Measurements from ENCODE around the gene SMG9. TPM values are rescaled to one million over a fixed set of nuclear protein-coding genes. Genes with fewer than 3 reads are reported as not detected.

The SMG9 gene
- polyA plus RNA-seq, 1 of the 3 experiments (the other 2 are of a cell fraction): 24.3 TPM

GRCh38 chr19:43765109-43765876, 10.5 kb upstream of the SMG9 start:
- peak overlapping the region; percentile 41 for H3K4me2 ChIP-seq
- H3K27ac ChIP-seq (ENCODE audit: low read depth in 2 of 2, low read length in 1 of 2): peak overlapping the region; percentile 11 to 94; a peak in 3 of 4 replicates
- H4K20me1 ChIP-seq (ENCODE audit: insufficient read depth): no peaks in the 10 kb centered on the region
- H2AFZ ChIP-seq (ENCODE audit: low read depth): peak overlapping the region; percentile 50; the same call in 1 of the 2 replicates
- H3K79me2 ChIP-seq (ENCODE audit: insufficient read depth): no peaks in the 10 kb centered on the region
- POLR2A ChIA-PET: no interaction called here
- no peaks in the 10 kb centered on the region for H3K9me3 ChIP-seq
- WGBS (ENCODE audit: low lambda C conversion rate): 25% methylated on average over 13 of the region's 16 CpGs
- H3K4me1 ChIP-seq (ENCODE audit: control insufficient read depth in 1 of 2, insufficient read depth in 2 of 2, low read depth in 1 of 2, low read length in 1 of 2): peaks cover 0 to 21% of the 10 kb centered on the region in 2 experiments; a peak in 3 of 4 replicates
- CTCF ChIA-PET: interaction anchor here (1.0 to 5.4 kb wide), 8 partner anchors 10 to 44 kb away, joined by 3 to 47 read pairs (median 8); partner anchors contain the start of gene SMG9
- H3K9ac ChIP-seq: peak overlapping the region; percentile 54
- peaks cover 34% of the 10 kb centered on the region for H3F3A ChIP-seq (replicated peaks; ENCODE audit: insufficient read depth)
- H3K9me2 ChIP-seq: no peaks in the 10 kb centered on the region
- H3K27me3 ChIP-seq (ENCODE audit: insufficient read depth): no peaks in the 10 kb centered on the region
- no peak overlapping the region for H3K4me3 ChIP-seq (ENCODE audit: low read depth in 2 of 2, low read length in 1 of 2)
- H3K36me3 ChIP-seq (replicated peaks in 1 of 2; ENCODE audit: control insufficient read depth in 1 of 2, insufficient read depth in 2 of 2, low read length in 1 of 2): no peaks in the 10 kb centered on the region
- DNase-seq: no peak
- TF ChIP-seq SIN3A (IDR thresholded peaks at IDR 0.05; ENCODE audit: borderline replicate concordance, low read depth, low read length) (0 out of 2 replicates have a peak, but pooled peaks have one; percentile 75), RFX5 (IDR thresholded peaks at IDR 0.05; ENCODE audit: low read length) (no peak), ELF1 (IDR thresholded peaks at IDR 0.05) (peak; percentile 51; the same call in 1 of the 2 replicates), MXI1 (IDR thresholded peaks at IDR 0.05; ENCODE audit: low read depth, low read length) (no peak), TAF1 (IDR thresholded peaks at IDR 0.05; ENCODE audit: borderline replicate concordance, low read depth, low read length) (no peak; the same call in 1 of the 2 replicates), POLR2AphosphoS5 (IDR thresholded peaks at IDR 0.05; ENCODE audit: low read depth, low read length) (peak; percentile 83), GATA2 (CRISPR knock-in tag; IDR thresholded peaks at IDR 0.05) (no peak), NRF1 (IDR thresholded peaks at IDR 0.05; ENCODE audit: low read depth, low read length) (no peak), FOXJ3 (CRISPR knock-in tag; IDR thresholded peaks at IDR 0.05) (no peak), EP300 (IDR thresholded peaks at IDR 0.05; ENCODE audit: borderline replicate concordance in 1 of 2, low read depth in 1 of 2, low read length in 1 of 2) (peak in 1 of 2 experiments; percentile 81; a peak in 1 of 4 replicates), SMC3 (IDR thresholded peaks at IDR 0.05; ENCODE audit: low read depth, low read length) (no peak), USF1 (IDR thresholded peaks at IDR 0.05; ENCODE audit: borderline replicate concordance, low read depth) (no peak; the same call in 1 of the 2 replicates), RXRA (IDR thresholded peaks at IDR 0.05; ENCODE audit: borderline replicate concordance, low read depth) (peak; percentile 74; the same call in 1 of the 2 replicates), JUND (IDR thresholded peaks at IDR 0.05) (peak; percentile 90), NFIC (IDR thresholded peaks at IDR 0.05; ENCODE audit: borderline replicate concordance) (peak; percentile 80), TEAD4 (IDR thresholded peaks at IDR 0.05; ENCODE audit: borderline replicate concordance, insufficient read depth) (peak; percentile 65), MAX (IDR thresholded peaks at IDR 0.05; ENCODE audit: low read depth) (peak; percentile 82; the same call in 1 of the 2 replicates), CHD2 (IDR thresholded peaks at IDR 0.05; ENCODE audit: low read length, partially characterized antibody) (no peak)
- TF ChIP-seq, protein P1, sequence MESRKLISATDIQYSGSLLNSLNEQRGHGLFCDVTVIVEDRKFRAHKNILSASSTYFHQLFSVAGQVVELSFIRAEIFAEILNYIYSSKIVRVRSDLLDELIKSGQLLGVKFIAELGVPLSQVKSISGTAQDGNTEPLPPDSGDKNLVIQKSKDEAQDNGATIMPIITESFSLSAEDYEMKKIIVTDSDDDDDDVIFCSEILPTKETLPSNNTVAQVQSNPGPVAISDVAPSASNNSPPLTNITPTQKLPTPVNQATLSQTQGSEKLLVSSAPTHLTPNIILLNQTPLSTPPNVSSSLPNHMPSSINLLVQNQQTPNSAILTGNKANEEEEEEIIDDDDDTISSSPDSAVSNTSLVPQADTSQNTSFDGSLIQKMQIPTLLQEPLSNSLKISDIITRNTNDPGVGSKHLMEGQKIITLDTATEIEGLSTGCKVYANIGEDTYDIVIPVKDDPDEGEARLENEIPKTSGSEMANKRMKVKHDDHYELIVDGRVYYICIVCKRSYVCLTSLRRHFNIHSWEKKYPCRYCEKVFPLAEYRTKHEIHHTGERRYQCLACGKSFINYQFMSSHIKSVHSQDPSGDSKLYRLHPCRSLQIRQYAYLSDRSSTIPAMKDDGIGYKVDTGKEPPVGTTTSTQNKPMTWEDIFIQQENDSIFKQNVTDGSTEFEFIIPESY (IDR thresholded peaks at IDR 0.05; ENCODE audit: borderline replicate concordance, low read depth): peak; percentile 46; the same call in 1 of the 2 replicates
- TF ChIP-seq, protein P2, sequence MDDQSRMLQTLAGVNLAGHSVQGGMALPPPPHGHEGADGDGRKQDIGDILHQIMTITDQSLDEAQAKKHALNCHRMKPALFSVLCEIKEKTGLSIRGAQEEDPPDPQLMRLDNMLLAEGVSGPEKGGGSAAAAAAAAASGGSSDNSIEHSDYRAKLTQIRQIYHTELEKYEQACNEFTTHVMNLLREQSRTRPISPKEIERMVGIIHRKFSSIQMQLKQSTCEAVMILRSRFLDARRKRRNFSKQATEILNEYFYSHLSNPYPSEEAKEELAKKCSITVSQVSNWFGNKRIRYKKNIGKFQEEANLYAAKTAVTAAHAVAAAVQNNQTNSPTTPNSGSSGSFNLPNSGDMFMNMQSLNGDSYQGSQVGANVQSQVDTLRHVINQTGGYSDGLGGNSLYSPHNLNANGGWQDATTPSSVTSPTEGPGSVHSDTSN (IDR thresholded peaks at IDR 0.05): peak; percentile 39; the same call in 1 of the 2 replicates
- TF ChIP-seq, protein P3, sequence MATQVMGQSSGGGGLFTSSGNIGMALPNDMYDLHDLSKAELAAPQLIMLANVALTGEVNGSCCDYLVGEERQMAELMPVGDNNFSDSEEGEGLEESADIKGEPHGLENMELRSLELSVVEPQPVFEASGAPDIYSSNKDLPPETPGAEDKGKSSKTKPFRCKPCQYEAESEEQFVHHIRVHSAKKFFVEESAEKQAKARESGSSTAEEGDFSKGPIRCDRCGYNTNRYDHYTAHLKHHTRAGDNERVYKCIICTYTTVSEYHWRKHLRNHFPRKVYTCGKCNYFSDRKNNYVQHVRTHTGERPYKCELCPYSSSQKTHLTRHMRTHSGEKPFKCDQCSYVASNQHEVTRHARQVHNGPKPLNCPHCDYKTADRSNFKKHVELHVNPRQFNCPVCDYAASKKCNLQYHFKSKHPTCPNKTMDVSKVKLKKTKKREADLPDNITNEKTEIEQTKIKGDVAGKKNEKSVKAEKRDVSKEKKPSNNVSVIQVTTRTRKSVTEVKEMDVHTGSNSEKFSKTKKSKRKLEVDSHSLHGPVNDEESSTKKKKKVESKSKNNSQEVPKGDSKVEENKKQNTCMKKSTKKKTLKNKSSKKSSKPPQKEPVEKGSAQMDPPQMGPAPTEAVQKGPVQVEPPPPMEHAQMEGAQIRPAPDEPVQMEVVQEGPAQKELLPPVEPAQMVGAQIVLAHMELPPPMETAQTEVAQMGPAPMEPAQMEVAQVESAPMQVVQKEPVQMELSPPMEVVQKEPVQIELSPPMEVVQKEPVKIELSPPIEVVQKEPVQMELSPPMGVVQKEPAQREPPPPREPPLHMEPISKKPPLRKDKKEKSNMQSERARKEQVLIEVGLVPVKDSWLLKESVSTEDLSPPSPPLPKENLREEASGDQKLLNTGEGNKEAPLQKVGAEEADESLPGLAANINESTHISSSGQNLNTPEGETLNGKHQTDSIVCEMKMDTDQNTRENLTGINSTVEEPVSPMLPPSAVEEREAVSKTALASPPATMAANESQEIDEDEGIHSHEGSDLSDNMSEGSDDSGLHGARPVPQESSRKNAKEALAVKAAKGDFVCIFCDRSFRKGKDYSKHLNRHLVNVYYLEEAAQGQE (IDR thresholded peaks at IDR 0.05; ENCODE audit: low read depth, low read length): 0 out of 2 replicates have a peak, but pooled peaks have one; percentile 43
- TF ChIP-seq, protein P4, sequence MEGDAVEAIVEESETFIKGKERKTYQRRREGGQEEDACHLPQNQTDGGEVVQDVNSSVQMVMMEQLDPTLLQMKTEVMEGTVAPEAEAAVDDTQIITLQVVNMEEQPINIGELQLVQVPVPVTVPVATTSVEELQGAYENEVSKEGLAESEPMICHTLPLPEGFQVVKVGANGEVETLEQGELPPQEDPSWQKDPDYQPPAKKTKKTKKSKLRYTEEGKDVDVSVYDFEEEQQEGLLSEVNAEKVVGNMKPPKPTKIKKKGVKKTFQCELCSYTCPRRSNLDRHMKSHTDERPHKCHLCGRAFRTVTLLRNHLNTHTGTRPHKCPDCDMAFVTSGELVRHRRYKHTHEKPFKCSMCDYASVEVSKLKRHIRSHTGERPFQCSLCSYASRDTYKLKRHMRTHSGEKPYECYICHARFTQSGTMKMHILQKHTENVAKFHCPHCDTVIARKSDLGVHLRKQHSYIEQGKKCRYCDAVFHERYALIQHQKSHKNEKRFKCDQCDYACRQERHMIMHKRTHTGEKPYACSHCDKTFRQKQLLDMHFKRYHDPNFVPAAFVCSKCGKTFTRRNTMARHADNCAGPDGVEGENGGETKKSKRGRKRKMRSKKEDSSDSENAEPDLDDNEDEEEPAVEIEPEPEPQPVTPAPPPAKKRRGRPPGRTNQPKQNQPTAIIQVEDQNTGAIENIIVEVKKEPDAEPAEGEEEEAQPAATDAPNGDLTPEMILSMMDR (IDR thresholded peaks at IDR 0.05): no peak

Data from SK-N-SH (cell line).